GM06990 (cell line): ENCODE data around the gene CCDC28B.
A peak's percentile ranks its signal among the peaks of the same experiment; 100 is the strongest.

Experiments
- DNase-seq: peaks from one replicate; pipeline ENCODE4 v3.0.0-alpha.2; 2011; ENCODE audit not compliant: insufficient read length; ENCODE audit errors: extremely low read depth
- H3K27me3 ChIP-seq: replicated peaks from 2 replicates; pipeline ENCODE4 v1.6.0; 2011; ENCODE audit warnings: low read length; ENCODE audit not compliant: control insufficient read depth, insufficient read depth
- H3K36me3 ChIP-seq: 2 replicates; pipeline ENCODE4 v1.5.1; 2011; ENCODE audit warnings: low read length; ENCODE audit not compliant: control insufficient read depth, insufficient read depth
- H3K4me3 ChIP-seq: replicated peaks from 2 replicates; pipeline ENCODE4 v1.5.1; 2011; ENCODE audit warnings: low read depth, mild to moderate bottlenecking, control low read depth, low read length
- CTCF ChIP-seq: IDR thresholded peaks from 2 replicates; pipeline ENCODE4 v1.5.1; 2011; ENCODE audit warnings: low read length, control low read depth, mild to moderate bottlenecking, inconsistent platforms; ENCODE audit not compliant: insufficient read depth, poor library complexity, severe bottlenecking

Gene CCDC28B

GRCh38 chr1:32180186-32181060 is 20.0 kb upstream of the CCDC28B start:
- no peak for TF ChIP-seq CTCF
- Histone ChIP-seq H3K36me3 (peaks cover 7% of the 10 kb centered on the region), H3K4me3 (peak overlapping the region; percentile 87), H3K27me3 (no peaks in the 10 kb centered on the region)
- peak; percentile 60 for DNase-seq

GRCh38 chr1:32181065-32181464 is 19.3 kb upstream of the CCDC28B start:
- no peak for DNase-seq

GRCh38 chr1:32181563-32181962 is 18.8 kb upstream of the CCDC28B start:
- H3K36me3 ChIP-seq: peaks cover 8% of the 10 kb centered on the region
- H3K4me3 ChIP-seq: peak overlapping the region; percentile 87
- H3K27me3 ChIP-seq: no peaks in the 10 kb centered on the region
- DNase-seq: no peak
- TF ChIP-seq CTCF: no peak

More at GRCh38 chr1:32181065-32181464, 19.3 kb upstream of the CCDC28B start:
- Histone ChIP-seq H3K36me3 (peaks cover 7% of the 10 kb centered on the region), H3K4me3 (peak overlapping the region; percentile 87), H3K27me3 (no peaks in the 10 kb centered on the region)
- no peak for TF ChIP-seq CTCF

- Histone ChIP-seq H3K36me3 (peaks cover 9% of the 10 kb centered on the region), H3K27me3 (no peaks in the 10 kb centered on the region), H3K4me3 (peak overlapping the region; percentile 87)
- no peak for DNase-seq
- TF ChIP-seq CTCF: no peak
Measured at GRCh38 chr1:32182060-32182459, 18.3 kb upstream of the CCDC28B start.

GRCh38 chr1:32184650-32185049 is 15.7 kb upstream of the CCDC28B start:
- H3K36me3 ChIP-seq: peaks cover 26% of the 10 kb centered on the region
- H3K4me3 ChIP-seq: no peak overlapping the region
- TF ChIP-seq CTCF: no peak
- DNase-seq: no peak
- H3K27me3 ChIP-seq: no peaks in the 10 kb centered on the region
